Stimulated activated CD4-positive, alpha-beta T cell treated with anti-CD3 and anti-CD28 coated beads, Interleukin-12 subunit alpha, Interleukin-12 subunit beta, amount 100 ng/mL, for 4 hours (primary cell): Measurements from ENCODE around the gene SLC22A23.

Source experiments
- DNase-seq: peaks from one replicate; pipeline ENCODE4 v3.0.0-alpha.2; 2020

SLC22A23 gene

DNA sequence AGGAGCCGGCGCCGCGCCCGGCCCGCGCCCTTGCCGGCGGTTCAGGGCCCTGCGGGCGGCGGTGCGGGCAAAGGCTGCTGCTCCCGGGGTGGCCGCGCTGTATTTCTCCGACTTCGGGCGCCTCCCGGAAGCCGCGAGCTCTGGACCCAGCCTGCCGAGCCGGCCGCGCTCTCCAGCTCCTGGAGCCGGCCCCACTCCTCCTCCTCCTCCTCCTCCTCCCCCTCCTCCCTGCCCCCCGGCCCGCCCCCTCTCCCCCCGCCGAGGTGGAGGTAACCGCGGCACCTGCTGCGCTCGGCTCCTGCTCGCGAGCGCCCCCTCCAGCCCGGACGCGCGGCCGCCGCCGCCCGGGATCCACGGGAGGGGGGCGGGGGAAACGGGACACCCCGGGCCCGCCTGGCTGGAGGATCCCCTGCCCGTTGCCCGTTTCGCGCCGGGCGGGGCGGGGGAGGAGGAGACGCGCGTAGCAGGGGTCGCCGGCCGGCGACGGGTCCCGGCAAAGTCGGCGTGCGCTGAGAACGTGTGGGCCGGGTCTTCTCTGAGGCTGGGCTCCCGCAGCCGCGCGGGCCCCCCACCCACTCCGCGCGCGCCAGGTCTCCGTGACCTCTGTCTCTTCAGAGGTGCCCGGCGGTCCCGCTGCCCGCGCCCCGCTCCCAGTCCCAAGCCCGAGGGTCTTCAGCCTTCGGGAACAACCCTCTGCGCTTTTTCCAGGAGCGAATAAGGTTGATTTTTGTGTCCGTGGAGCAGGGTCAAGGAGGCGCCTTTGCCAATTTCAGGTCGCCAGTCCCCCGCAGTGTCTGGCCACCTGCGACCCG, at the start of gene SLC22A23:
Gene SLC22A23 (minus strand): TSS at position 153 of the 812 bp plus-strand sequence. CDS start 491 bp downstream, outside the sequence.
- DNase-seq = peak; percentile 80

DNA sequence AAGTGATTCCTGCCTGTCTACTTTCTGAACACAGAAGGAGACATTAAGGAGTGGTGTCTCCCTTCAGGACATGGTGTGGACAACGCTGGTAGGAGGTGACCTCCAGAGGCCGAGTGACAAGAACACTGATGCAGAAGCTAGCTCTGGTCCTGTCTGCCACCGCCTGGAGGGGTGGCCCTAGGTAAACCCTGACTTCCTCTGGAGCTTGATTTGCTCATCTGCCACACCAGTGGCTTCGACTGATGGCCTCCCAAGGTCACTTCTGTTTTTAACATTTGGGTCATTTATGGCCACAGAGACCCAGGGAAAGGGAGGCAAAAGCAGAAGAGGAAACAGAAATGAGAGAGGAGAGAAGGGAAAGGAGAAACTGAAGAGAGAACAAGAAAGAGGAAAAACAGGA, 49.4 kb upstream of the SLC22A23 start:
- DNase-seq = no peak

DNA sequence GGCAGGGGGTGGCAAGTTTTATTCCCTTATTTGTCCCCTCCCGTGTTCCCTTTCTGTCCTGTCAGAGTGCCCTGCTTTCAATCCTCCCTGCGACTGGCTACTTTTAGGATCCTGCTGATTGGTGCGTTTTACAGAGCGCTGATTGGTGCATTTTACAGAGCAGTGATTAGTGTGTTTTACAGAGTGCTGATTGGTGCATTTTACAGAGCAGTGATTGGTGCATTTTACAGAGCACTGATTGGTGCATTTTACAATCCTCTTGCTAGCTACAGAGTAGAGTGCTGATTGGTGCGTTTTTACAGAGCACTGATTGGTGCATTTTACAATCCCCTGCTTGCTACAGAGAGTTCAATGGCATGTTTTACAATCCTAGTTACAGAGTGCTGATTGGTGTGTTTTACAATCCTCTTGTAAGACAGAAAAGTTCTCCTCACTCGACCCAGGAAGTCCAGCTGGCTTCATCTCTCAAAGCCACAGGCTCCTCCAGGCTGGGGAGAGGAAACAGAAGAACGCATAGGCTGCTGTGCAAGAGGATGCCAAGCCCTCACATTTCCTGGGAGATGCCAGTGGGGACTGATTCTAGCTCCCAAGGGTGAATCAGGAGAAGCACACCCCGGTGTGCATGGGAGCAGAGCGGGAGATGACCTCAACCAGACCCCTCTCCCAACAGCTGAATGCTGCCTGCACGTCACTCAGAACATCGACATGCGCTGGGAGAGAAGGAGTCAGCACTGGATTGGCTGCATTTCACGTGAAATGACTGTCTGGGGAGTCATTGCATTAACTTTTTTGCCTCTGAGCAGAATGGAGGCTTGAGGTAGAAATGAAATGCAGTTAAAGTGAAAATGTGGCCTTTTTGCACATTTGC, 48.3 kb upstream of the SLC22A23 start:
- DNase-seq = no peak

GRCh38 chr6:3504354-3504753, 47.5 kb upstream of the SLC22A23 start:
- no peak for DNase-seq

- no peak for DNase-seq
Measured at GRCh38 chr6:3501826-3502500, 45.1 kb upstream of the SLC22A23 start.

DNA sequence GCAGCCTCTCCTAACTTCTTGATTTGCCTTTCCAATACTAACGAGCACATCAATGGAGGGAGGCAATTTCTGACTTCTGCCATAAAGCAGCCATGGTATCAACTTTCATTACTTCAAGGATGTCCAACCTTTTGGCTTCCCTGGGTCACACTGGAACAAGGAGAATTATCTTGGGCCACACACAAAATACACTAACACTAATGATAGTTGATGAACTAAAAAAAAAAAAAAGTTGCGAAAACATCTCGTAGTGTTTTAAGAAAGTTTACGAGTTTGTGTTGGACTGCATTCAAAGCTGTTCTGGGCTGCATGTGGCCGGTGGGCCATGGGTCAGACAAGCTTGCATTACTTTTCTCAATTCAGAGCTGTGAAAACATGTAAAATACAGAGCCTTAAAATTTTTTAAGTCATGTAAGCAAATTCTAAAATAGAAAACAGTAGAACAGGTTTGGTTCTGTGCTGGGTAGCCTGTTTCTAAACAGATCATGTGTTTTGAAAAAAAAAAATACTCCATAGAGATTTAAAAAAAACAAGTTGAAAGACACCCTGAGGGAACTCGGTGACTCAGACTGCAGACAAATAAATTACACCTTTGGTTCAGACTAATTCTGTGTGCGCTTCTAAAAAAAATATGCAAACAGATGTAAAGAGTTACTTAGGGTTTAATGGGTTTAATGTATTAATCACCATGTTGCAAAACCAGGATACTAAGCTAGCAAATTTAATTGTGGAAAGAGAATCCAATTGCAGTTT, 43.6 kb upstream of the SLC22A23 start:
- DNase-seq = no peak

DNA sequence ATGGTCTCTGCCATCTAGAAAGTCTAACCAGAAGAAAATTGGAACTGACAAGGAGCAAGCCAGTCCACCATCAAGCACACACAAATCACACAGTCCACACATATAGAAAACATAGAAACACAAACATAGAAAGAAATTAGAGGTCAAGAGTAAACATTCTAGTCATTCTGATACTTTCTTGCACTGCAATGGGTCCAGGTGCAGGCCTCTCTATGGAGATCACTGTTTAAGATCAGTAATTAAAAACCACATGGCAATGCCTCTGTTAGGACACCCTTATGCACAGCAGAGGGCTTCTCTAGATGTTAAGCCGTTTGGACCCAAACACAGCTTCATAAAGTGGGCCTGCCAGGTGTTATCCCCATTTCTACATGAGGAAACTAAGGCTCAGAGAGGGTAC, 42.8 kb upstream of the SLC22A23 start:
- DNase-seq = no peak

GRCh38 chr6:3496395-3496794, 39.5 kb upstream of the SLC22A23 start:
- DNase-seq = no peak

GRCh38 chr6:3494391-3495100, 37.7 kb upstream of the SLC22A23 start:
- DNase-seq = no peak

GRCh38 chr6:3490625-3490980, 33.8 kb upstream of the SLC22A23 start:
- no peak for DNase-seq

- no peak for DNase-seq
Measured at GRCh38 chr6:3489961-3490624, 33.2 kb upstream of the SLC22A23 start.

DNA sequence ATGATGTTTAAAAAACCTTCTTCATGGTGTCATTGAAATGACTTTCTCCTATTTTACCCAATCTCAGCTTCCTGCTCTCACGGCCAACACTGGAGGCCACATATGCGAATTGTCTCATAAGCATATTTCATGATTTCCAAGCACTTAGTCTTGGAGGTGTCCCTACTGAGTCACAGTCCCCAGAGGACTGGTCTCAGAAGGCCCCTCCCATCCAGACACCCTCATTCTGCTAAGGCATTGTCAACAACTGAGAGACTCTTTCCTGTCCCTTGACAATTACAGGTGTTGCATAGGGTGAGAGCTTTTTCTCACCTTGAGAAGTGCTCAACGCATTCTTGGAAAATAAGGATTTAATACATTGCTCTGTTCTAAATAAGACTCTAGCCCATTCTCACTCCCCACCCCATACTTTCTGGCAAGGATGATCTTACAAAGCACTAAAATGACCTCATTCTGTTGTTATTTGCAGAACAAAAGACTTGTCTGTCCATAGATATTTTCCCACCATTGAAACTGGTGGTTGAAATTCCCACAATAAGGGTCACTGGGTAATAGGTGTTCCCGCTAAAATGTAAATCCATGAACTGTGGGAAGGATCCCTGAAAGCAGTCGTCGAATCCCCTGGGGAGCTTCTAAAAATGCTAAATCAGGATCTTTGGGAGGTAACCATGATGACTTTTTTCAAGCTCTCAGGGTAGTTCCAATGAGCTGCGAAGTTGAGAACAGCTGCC, 32.3 kb upstream of the SLC22A23 start:
- no peak for DNase-seq

GRCh38 chr6:3484946-3485345, 28.1 kb upstream of the SLC22A23 start:
- no peak for DNase-seq

- DNase-seq = no peak
Measured at GRCh38 chr6:3484192-3484591, 27.3 kb upstream of the SLC22A23 start.

GRCh38 chr6:3483675-3484074, 26.8 kb upstream of the SLC22A23 start:
- DNase-seq = no peak

DNA sequence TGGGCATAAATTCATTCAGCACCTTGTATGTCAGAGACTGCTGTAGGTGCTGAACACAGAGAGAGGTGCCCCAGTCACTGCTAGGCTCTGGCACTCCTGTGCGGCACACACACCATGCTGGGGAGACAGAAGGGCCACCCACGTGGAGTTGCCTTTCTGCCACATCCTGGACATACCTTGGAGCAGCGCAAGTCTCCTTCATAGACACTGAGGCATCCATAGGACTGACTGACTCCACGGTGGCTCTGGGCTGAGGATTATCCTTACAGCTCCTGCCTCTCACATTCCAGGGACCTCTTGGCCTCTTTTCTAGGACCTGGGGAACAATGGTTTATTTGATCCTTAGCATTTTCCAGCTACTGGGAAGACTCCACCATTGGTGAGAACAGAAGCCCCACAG, 26.0 kb upstream of the SLC22A23 start:
- no peak for DNase-seq

- no peak for DNase-seq
Measured at GRCh38 chr6:3481640-3482039, 24.8 kb upstream of the SLC22A23 start.

DNA sequence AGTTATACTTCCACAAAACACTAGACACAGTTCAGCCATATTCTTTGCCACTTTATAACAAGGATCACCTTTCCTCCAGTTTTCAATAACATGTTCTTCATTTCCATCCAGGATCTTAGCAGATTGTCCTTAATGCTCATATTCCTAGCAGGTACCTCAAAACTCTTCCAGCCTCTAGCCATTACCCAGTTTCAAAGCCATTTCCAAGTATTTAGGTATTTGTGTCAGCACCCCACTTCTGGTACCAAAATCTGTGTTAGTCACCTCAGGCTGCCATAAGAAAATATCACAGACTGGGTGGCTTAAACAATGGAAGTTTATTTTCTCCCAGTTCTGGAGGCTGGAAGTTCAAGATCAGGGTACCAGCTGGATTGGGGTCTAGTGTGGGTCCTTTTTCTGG, 23.2 kb upstream of the SLC22A23 start:
- DNase-seq = no peak

GRCh38 chr6:3473773-3474172, 16.9 kb upstream of the SLC22A23 start:
- DNase-seq = no peak

DNA sequence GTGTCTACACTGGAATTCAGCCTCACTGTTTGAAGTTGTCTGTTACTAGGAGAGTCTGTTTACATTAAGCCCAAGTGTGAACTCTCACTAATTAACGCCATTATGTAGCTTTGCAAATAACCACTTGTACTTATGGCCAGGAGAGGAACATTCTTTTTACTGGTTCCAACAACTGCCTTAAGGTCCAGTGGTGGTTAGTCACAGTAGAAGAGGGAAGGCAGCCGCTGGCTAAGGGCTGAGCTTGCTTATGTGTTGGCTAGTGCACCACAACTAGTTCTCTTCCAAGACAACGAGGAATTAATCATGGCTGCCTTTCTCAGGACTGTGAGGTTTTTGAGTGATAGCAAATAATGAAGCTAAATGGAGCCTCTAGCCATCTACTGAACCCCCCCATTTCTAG, 14.9 kb upstream of the SLC22A23 start:
- DNase-seq = no peak

- DNase-seq = no peak
Measured at GRCh38 chr6:3471286-3471685, 14.4 kb upstream of the SLC22A23 start.
